ENCODE measurements around the gene FOXN3. TPM values are rescaled to one million over a fixed set of nuclear protein-coding genes. Genes with fewer than 3 reads are reported as not detected.
A peak's percentile ranks its signal among the peaks of the same experiment; 100 is the strongest.

The FOXN3 gene
- total RNA-seq, 1 donor from 2014 or later, result 87.6 TPM

- DNase-seq (ENCODE audit: low spot score), result peak; percentile 100
- intact Hi-C loops (cut with DNase I), result loop anchor here (1.0 to 5.0 kb wide), 6 partner anchors 49 to 285 kb away; no protein-coding TSS in a partner anchor
These were observed 734 bp downstream of the FOXN3 start for GRCh38 chr14:89416002-89416995.

GRCh38 chr14:89415159-89415558 lies 1.9 kb downstream of the FOXN3 start:
- intact Hi-C loops (cut with DNase I), result loop anchor here (5.0 kb wide), 3 partner anchors 48 to 238 kb away; no protein-coding TSS in a partner anchor
- no peak for DNase-seq (ENCODE audit: low spot score)

GRCh38 chr14:89411976-89412375 lies 5.1 kb downstream of the FOXN3 start:
- DNase-seq (ENCODE audit: low spot score), result no peak
- intact Hi-C loops (cut with DNase I), result no loop called here

GRCh38 chr14:89409961-89410360 lies 7.1 kb downstream of the FOXN3 start:
- DNase-seq (ENCODE audit: low spot score), result no peak
- intact Hi-C loops (cut with DNase I), result no loop called here

GRCh38 chr14:89408907-89409700 lies 7.9 kb downstream of the FOXN3 start:
- intact Hi-C loops (cut with DNase I), result no loop called here
- DNase-seq (ENCODE audit: low spot score), result no peak

GRCh38 chr14:89407856-89408255 lies 9.2 kb downstream of the FOXN3 start:
- intact Hi-C loops (cut with DNase I), result no loop called here
- DNase-seq (ENCODE audit: low spot score), result no peak

GRCh38 chr14:89406941-89407340 lies 10.1 kb downstream of the FOXN3 start:
- intact Hi-C loops (cut with DNase I), result no loop called here
- no peak for DNase-seq (ENCODE audit: low spot score)

- intact Hi-C loops (cut with DNase I), result no loop called here
- DNase-seq (ENCODE audit: low spot score), result no peak
These were observed 10.7 kb downstream of the FOXN3 start for GRCh38 chr14:89406361-89406760.

- DNase-seq (ENCODE audit: low spot score), result no peak
- intact Hi-C loops (cut with DNase I), result no loop called here
These were observed 11.3 kb downstream of the FOXN3 start for GRCh38 chr14:89405712-89406111.

GRCh38 chr14:89402363-89402762 lies 14.7 kb downstream of the FOXN3 start:
- intact Hi-C loops (cut with DNase I), result no loop called here
- no peak for DNase-seq (ENCODE audit: low spot score)

GRCh38 chr14:89401761-89402160 lies 15.3 kb downstream of the FOXN3 start:
- DNase-seq (ENCODE audit: low spot score), result no peak
- intact Hi-C loops (cut with DNase I), result no loop called here

GRCh38 chr14:89401241-89401640 lies 15.8 kb downstream of the FOXN3 start:
- intact Hi-C loops (cut with DNase I), result no loop called here
- no peak for DNase-seq (ENCODE audit: low spot score)

GRCh38 chr14:89400529-89400928 lies 16.5 kb downstream of the FOXN3 start:
- intact Hi-C loops (cut with DNase I), result no loop called here
- no peak for DNase-seq (ENCODE audit: low spot score)

GRCh38 chr14:89399594-89400068 lies 17.4 kb downstream of the FOXN3 start:
- DNase-seq (ENCODE audit: low spot score), result no peak
- intact Hi-C loops (cut with DNase I), result no loop called here

- no peak for DNase-seq (ENCODE audit: low spot score)
- intact Hi-C loops (cut with DNase I), result no loop called here
These were observed 17.9 kb downstream of the FOXN3 start for GRCh38 chr14:89399157-89399556.

GRCh38 chr14:89397569-89398230 lies 19.3 kb downstream of the FOXN3 start:
- intact Hi-C loops (cut with DNase I), result no loop called here
- DNase-seq (ENCODE audit: low spot score), result no peak

- no peak for DNase-seq (ENCODE audit: low spot score)
- intact Hi-C loops (cut with DNase I), result no loop called here
These were observed 22.1 kb downstream of the FOXN3 start for GRCh38 chr14:89394972-89395371.

- intact Hi-C loops (cut with DNase I), result no loop called here
- DNase-seq (ENCODE audit: low spot score), result no peak
These were observed 23.7 kb downstream of the FOXN3 start for GRCh38 chr14:89393222-89393745.

GRCh38 chr14:89392181-89392580 lies 24.9 kb downstream of the FOXN3 start:
- DNase-seq (ENCODE audit: low spot score), result no peak
- intact Hi-C loops (cut with DNase I), result no loop called here

- intact Hi-C loops (cut with DNase I), result no loop called here
- no peak for DNase-seq (ENCODE audit: low spot score)
These were observed 25.5 kb downstream of the FOXN3 start for GRCh38 chr14:89391556-89391955.
